K562 (cell line): ENCODE data around the gene ABCC1. TPM values are rescaled to one million over a fixed set of nuclear protein-coding genes. Genes with fewer than 3 reads are reported as not detected.

ENCODE experiments used
- ADNP ChIP-seq: fragments of 200-800 bp; sonication (Bioruptor generic); IDR thresholded peaks from 2 replicates; pipeline ENCODE4 v1.6.1; 2016; ENCODE audit warnings: missing genetic modification characterization, missing compliant biosample characterization
- BCL6 ChIP-seq: fragments of 250-450 bp; sonication (Bioruptor Pico); IDR thresholded peaks from 2 replicates; pipeline ENCODE4 v1.4.0; 2020
- BCOR ChIP-seq: fragments of 450-650 bp; IDR thresholded peaks from 2 replicates; pipeline ENCODE4 v1.6.1; 2016
- CBX1 ChIP-seq: sonication (generic); IDR thresholded peaks from 2 replicates; pipeline ENCODE4 v1.6.1; 2016; ENCODE audit warnings: antibody characterized with exemption, low read depth, mild to moderate bottlenecking
- CBX2 ChIP-seq: fragments of 200-600 bp; sonication (generic); IDR thresholded peaks from one replicate; pipeline ENCODE4 v1.6.1; 2012; ENCODE audit warnings: mild to moderate bottlenecking, low read length, inconsistent platforms; ENCODE audit not compliant: insufficient read depth, poor library complexity, severe bottlenecking
- FOXJ2 ChIP-seq: fragments of 200-800 bp; sonication (Bioruptor generic); IDR thresholded peaks from 2 replicates; pipeline ENCODE4 v1.6.1; 2016; ENCODE audit warnings: missing genetic modification characterization, missing compliant biosample characterization
- HDAC3 ChIP-seq: fragments of 450-650 bp; IDR thresholded peaks from 2 replicates; pipeline ENCODE4 v1.6.1; 2018; ENCODE audit warnings: borderline replicate concordance, mild to moderate bottlenecking, moderate library complexity; ENCODE audit not compliant: partially characterized antibody
- LARP7 ChIP-seq: fragments of 450-650 bp; IDR thresholded peaks from 2 replicates; pipeline ENCODE4 v1.6.1; 2016
- OTX1 ChIP-seq: fragments of 450-650 bp; formaldehyde crosslinking; IDR thresholded peaks from 2 replicates; pipeline ENCODE4 v1.4.0; 2022; ENCODE audit warnings: mild to moderate bottlenecking
- RBFOX2 ChIP-seq: fragments of 200-400 bp; formaldehyde crosslinking; IDR thresholded peaks from 2 replicates; pipeline ENCODE4 v1.6.1; 2017; ENCODE audit warnings: low read depth, mild to moderate bottlenecking, low read length, moderate library complexity
- SMARCE1 ChIP-seq: fragments of 450-650 bp; IDR thresholded peaks from 2 replicates; pipeline ENCODE4 v1.7.1; 2016; ENCODE audit warnings: mild to moderate bottlenecking
- SRSF1 ChIP-seq: fragments of 200-400 bp; formaldehyde crosslinking; IDR thresholded peaks from 2 replicates; pipeline ENCODE4 v1.6.1; 2017; ENCODE audit warnings: mild to moderate bottlenecking, low read depth, low read length, moderate library complexity
- TCFL5 ChIP-seq: fragments of 250-450 bp; sonication (Bioruptor Pico); conservative IDR thresholded peaks from 2 replicates; pipeline ENCODE4 v1.6.1; 2021; ENCODE audit warnings: mild to moderate bottlenecking, moderate library complexity, matching md5 sums
- WHSC1 ChIP-seq: IDR thresholded peaks from one replicate; pipeline ENCODE4 v1.6.1; 2012; ENCODE audit warnings: low read length, control low read depth, inconsistent platforms
- ZFP36 ChIP-seq: fragments of 150-350 bp; IDR thresholded peaks from 2 replicates; pipeline ENCODE4 v1.6.1; 2018; ENCODE audit warnings: low read length, low read depth; ENCODE audit not compliant: partially characterized antibody
- ZNF253 ChIP-seq: fragments of 250-450 bp; sonication (Bioruptor Pico); conservative IDR thresholded peaks from 2 replicates; pipeline ENCODE4 v1.6.1; 2021; ENCODE audit warnings: mild to moderate bottlenecking
- polyA plus RNA-seq, 8 experiments: library from polyadenylated mRNA; depleted of rRNA in 4 of 8; stranded (reverse) in 5 of 8; unstranded in 3 of 8; fragments of >200 nt; fragmentation: Nextera tagmentation in 2 of 8; fragmentation: Illumina TruSeq in 1 of 8; extraction: Ambion mirVana in 2 of 8; extraction: Trizol in 1 of 8; gene quantifications; 2 replicates each; pipeline versions ENCODE4 v1.2.1 to v1.2.3, GENCODE V29; 2011 to 2014; ENCODE audit warnings: inconsistent platforms in 1 of 8, missing spikeins in 1 of 8
- total RNA-seq, 7 experiments: library from RNA; depleted of rRNA in 6 of 7; stranded (reverse); fragments of >200 nt in 6 of 7; fragmentation: Illumina TruSeq in 2 of 7; extraction: Trizol in 2 of 7; gene quantifications; 2 replicates each; pipeline versions ENCODE4 v1.2.1 to v1.2.3, GENCODE V29; 2011 to 2021; ENCODE audit warnings: low replicate concordance in 1 of 7
- TF ChIP-seq, protein P1 (sequence below): fragments of 200-800 bp; sonication (Bioruptor generic); IDR thresholded peaks from 2 replicates; pipeline ENCODE4 v1.6.1; 2017; ENCODE audit warnings: missing genetic modification characterization, missing compliant biosample characterization
- TF ChIP-seq, protein P2 (sequence below): IDR thresholded peaks from 2 replicates; pipeline ENCODE4 v1.6.1; 2012; ENCODE audit warnings: low read depth, low read length, improper control_type of control experiment, borderline replicate concordance
- TF ChIP-seq, protein P3 (sequence below): fragments of 450-650 bp; IDR thresholded peaks from 2 replicates; pipeline ENCODE4 v1.6.1; 2018; ENCODE audit warnings: mild to moderate bottlenecking, low read depth; ENCODE audit not compliant: partially characterized antibody
- TF ChIP-seq, protein P4 (sequence below): fragments of 450-650 bp; IDR thresholded peaks from 2 replicates; pipeline ENCODE4 v1.6.1; 2017; ENCODE audit warnings: antibody characterized with exemption, mild to moderate bottlenecking

ABCC1 gene
- total and polyA plus RNA-seq, 9 of the 15 experiments (the other 6 are each of a cell fraction or from before 2014, with no cell fraction given) = 3.9 to 41.6 (median 10.0) TPM

DNA sequence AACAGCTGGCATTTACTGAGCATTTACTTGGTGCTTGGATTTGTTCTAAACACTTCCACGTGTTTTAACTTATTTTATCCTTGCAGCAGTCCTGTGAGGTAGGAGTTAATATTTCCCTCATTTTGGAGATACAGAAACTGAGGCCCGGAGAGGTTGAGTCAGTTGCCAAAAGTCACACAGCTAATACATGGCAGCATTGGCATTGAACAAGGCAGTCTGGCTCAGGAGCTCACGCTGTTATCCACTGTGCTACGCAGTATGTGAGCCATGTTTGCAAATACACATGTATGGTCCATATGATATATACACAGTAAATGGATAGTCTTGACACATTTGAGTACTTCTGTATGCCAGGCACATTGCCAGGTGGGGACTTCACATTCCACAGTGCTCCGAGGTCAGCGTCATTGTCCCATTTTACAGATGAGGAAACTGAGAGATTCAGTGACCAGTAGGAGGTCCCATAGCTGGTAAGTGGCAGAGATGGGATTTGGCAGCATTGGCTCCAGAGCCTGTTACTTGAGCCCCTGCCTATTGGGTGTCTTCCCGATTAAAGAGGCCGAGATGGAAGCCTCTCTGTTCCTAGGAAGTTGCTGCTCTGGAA, 163.1 kb downstream of the ABCC1 start (continued):
- 0 out of 2 replicates have a peak, but pooled peaks have one; percentile 57 for TF ChIP-seq ADNP (tag)
- TF ChIP-seq ZFP36 = peak; percentile 79
- peak; percentile 30; the same call in 1 of the 2 replicates for TF ChIP-seq CBX1
- no peak for TF ChIP-seq ZNF253 (CRISPR knock-in tag)
- no peak for TF ChIP-seq RBFOX2
- no peak for TF ChIP-seq SMARCE1
- no peak for TF ChIP-seq SRSF1
- no peak for TF ChIP-seq TCFL5 (CRISPR knock-in tag)
- TF ChIP-seq, protein P1, sequence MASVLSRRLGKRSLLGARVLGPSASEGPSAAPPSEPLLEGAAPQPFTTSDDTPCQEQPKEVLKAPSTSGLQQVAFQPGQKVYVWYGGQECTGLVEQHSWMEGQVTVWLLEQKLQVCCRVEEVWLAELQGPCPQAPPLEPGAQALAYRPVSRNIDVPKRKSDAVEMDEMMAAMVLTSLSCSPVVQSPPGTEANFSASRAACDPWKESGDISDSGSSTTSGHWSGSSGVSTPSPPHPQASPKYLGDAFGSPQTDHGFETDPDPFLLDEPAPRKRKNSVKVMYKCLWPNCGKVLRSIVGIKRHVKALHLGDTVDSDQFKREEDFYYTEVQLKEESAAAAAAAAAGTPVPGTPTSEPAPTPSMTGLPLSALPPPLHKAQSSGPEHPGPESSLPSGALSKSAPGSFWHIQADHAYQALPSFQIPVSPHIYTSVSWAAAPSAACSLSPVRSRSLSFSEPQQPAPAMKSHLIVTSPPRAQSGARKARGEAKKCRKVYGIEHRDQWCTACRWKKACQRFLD (CRISPR knock-in tag) = no peak
- TF ChIP-seq, protein P2, sequence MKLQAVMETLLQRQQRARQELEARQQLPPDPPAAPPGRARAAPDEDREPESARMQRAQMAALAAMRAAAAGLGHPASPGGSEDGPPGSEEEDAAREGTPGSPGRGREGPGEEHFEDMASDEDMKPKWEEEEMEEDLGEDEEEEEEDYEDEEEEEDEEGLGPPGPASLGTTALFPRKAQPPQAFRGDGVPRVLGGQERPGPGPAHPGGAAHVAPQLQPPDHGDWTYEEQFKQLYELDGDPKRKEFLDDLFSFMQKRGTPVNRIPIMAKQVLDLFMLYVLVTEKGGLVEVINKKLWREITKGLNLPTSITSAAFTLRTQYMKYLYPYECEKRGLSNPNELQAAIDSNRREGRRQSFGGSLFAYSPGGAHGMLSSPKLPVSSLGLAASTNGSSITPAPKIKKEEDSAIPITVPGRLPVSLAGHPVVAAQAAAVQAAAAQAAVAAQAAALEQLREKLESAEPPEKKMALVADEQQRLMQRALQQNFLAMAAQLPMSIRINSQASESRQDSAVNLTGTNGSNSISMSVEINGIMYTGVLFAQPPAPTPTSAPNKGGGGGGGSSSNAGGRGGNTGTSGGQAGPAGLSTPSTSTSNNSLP = no peak
- peak; percentile 94 for TF ChIP-seq BCOR
- no peak for TF ChIP-seq BCL6 (CRISPR knock-in tag)
- TF ChIP-seq, protein P3, sequence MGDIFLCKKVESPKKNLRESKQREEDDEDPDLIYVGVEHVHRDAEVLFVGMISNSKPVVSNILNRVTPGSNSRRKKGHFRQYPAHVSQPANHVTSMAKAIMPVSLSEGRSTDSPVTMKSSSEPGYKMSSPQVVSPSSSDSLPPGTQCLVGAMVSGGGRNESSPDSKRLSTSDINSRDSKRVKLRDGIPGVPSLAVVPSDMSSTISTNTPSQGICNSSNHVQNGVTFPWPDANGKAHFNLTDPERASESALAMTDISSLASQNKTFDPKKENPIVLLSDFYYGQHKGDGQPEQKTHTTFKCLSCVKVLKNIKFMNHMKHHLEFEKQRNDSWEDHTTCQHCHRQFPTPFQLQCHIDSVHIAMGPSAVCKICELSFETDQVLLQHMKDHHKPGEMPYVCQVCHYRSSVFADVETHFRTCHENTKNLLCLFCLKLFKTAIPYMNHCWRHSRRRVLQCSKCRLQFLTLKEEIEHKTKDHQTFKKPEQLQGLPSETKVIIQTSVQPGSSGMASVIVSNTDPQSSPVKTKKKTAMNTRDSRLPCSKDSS = no peak
- TF ChIP-seq LARP7 = no peak
- TF ChIP-seq FOXJ2 = no peak
- TF ChIP-seq, protein P4, sequence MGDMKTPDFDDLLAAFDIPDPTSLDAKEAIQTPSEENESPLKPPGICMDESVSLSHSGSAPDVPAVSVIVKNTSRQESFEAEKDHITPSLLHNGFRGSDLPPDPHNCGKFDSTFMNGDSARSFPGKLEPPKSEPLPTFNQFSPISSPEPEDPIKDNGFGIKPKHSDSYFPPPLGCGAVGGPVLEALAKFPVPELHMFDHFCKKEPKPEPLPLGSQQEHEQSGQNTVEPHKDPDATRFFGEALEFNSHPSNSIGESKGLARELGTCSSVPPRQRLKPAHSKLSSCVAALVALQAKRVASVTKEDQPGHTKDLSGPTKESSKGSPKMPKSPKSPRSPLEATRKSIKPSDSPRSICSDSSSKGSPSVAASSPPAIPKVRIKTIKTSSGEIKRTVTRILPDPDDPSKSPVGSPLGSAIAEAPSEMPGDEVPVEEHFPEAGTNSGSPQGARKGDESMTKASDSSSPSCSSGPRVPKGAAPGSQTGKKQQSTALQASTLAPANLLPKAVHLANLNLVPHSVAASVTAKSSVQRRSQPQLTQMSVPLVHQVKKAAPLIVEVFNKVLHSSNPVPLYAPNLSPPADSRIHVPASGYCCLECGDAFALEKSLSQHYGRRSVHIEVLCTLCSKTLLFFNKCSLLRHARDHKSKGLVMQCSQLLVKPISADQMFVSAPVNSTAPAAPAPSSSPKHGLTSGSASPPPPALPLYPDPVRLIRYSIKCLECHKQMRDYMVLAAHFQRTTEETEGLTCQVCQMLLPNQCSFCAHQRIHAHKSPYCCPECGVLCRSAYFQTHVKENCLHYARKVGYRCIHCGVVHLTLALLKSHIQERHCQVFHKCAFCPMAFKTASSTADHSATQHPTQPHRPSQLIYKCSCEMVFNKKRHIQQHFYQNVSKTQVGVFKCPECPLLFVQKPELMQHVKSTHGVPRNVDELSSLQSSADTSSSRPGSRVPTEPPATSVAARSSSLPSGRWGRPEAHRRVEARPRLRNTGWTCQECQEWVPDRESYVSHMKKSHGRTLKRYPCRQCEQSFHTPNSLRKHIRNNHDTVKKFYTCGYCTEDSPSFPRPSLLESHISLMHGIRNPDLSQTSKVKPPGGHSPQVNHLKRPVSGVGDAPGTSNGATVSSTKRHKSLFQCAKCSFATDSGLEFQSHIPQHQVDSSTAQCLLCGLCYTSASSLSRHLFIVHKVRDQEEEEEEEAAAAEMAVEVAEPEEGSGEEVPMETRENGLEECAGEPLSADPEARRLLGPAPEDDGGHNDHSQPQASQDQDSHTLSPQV = no peak
- no peak for TF ChIP-seq OTX1 (CRISPR knock-in tag)
- TF ChIP-seq HDAC3 = no peak
- no peak for TF ChIP-seq WHSC1
- no peak for TF ChIP-seq CBX2
